Keratinocyte (primary cell): Measurements from ENCODE around the gene MOK. TPM values are rescaled to one million over a fixed set of nuclear protein-coding genes. Genes with fewer than 3 reads are reported as not detected.
"Not testable (repeated sequence)": the region's sequence is repeated elsewhere in the genome, so short reads cannot be mapped to it uniquely, and the experiment has no call there.

ENCODE experiments used
- DNase-seq: peaks from one replicate; pipeline ENCODE4 v3.0.0-alpha.2; 2011; ENCODE audit warnings: low read depth, missing footprints, low spot score
- FAIRE-seq: peaks from 2 replicates; lab custom pipeline; 2011; peaks lifted over from hg19 to GRCh38; lab: Jason Lieb, UNC
- H2AFZ ChIP-seq: 2 replicates; pipeline ENCODE4 v1.6.0; 2012; ENCODE audit warnings: low read length, control low read depth, inconsistent platforms; ENCODE audit not compliant: control insufficient read depth
- H3K27ac ChIP-seq: 2 replicates; pipeline ENCODE4 v1.5.1; 2011; ENCODE audit warnings: low read length; ENCODE audit not compliant: control insufficient read depth, insufficient read depth
- H3K27me3 ChIP-seq: 3 replicates; pipeline ENCODE4 v1.6.0; 2011; ENCODE audit warnings: low read length; ENCODE audit not compliant: control insufficient read depth, insufficient read depth; ENCODE audit errors: extremely low read depth
- H3K36me3 ChIP-seq, 2 experiments: 2 replicates in 1 of 2; 3 replicates in 1 of 2; pipeline ENCODE4 v1.5.1; 2011; ENCODE audit warnings: low read length in 2 of 2, mild to moderate bottlenecking in 1 of 2; ENCODE audit not compliant: control insufficient read depth in 2 of 2, insufficient read depth in 2 of 2; ENCODE audit errors: extremely low read depth in 1 of 2
- H3K4me1 ChIP-seq: 3 replicates; pipeline ENCODE4 v1.5.1; 2011; ENCODE audit warnings: low read length; ENCODE audit not compliant: control insufficient read depth, insufficient read depth; ENCODE audit errors: extremely low read depth
- H3K4me2 ChIP-seq: 3 replicates; pipeline ENCODE4 v1.6.0; 2011; ENCODE audit warnings: low read depth, low read length; ENCODE audit not compliant: control insufficient read depth, insufficient read depth; ENCODE audit errors: extremely low read depth
- H3K4me3 ChIP-seq, 3 experiments: fragments of 200-600 bp in 1 of 3; sonication (generic) in 1 of 3; 2 replicates in 2 of 3; 3 replicates in 1 of 3; pipeline ENCODE4 v1.5.1; 2011 to 2016; ENCODE audit warnings: low read length in 3 of 3, mild to moderate bottlenecking in 3 of 3, control low read depth in 2 of 3, inconsistent platforms in 1 of 3, low read depth in 1 of 3, mixed read lengths in 1 of 3, mixed run types in 1 of 3, moderate library complexity in 1 of 3; ENCODE audit not compliant: control insufficient read depth in 2 of 3, insufficient read depth in 2 of 3; ENCODE audit errors: extremely low read depth in 1 of 3
- H3K79me2 ChIP-seq: 2 replicates; pipeline ENCODE4 v1.6.0; 2012; ENCODE audit warnings: low read length; ENCODE audit not compliant: control insufficient read depth, insufficient read depth
- H3K9ac ChIP-seq: 3 replicates; pipeline ENCODE4 v1.6.0; 2011; ENCODE audit warnings: low read length; ENCODE audit not compliant: control insufficient read depth, insufficient read depth; ENCODE audit errors: extremely low read depth
- H3K9me1 ChIP-seq: 3 replicates; pipeline ENCODE4 v1.6.0; 2011; ENCODE audit warnings: low read length; ENCODE audit not compliant: control insufficient read depth, insufficient read depth; ENCODE audit errors: extremely low read depth
- H3K9me3 ChIP-seq: 2 replicates; pipeline ENCODE4 v1.5.1; 2012; ENCODE audit warnings: low read depth, low read length; ENCODE audit not compliant: control insufficient read depth
- H4K20me1 ChIP-seq: 3 replicates; pipeline ENCODE4 v1.6.0; 2011; ENCODE audit warnings: low read length; ENCODE audit not compliant: control insufficient read depth, insufficient read depth; ENCODE audit errors: extremely low read depth
- EZH2 ChIP-seq: IDR thresholded peaks from one replicate; pipeline ENCODE4 v1.6.1; 2012; ENCODE audit warnings: inconsistent platforms, mild to moderate bottlenecking, low read length, moderate library complexity
- dilution Hi-C: fragments of 300-500 bp; cut with MboI; formaldehyde crosslinking; loops from one replicate; pipeline ENCODE4 v1.7.0; 2020; ENCODE audit warnings: low sequenced_read_pairs; ENCODE audit not compliant: extremely low pct_ligation_motif_present
- polyA plus RNA-seq, 5 experiments: library from polyadenylated mRNA; depleted of rRNA in 3 of 5; stranded (reverse) in 3 of 5; stranded (forward) in 1 of 5; unstranded in 1 of 5; fragments of >200 nt; gene quantifications; 1 replicate in 1 of 5; 2 replicates in 3 of 5; 3 replicates in 1 of 5; pipeline versions ENCODE4 v1.2.1 to v1.2.3, GENCODE V29; 2011 to 2012; ENCODE audit warnings: missing spikeins in 2 of 5, low read depth in 1 of 5, low replicate concordance in 1 of 5
- TF ChIP-seq, protein P1 (sequence below), 3 experiments: IDR thresholded peaks in 1 of 3; conservative IDR thresholded peaks in 1 of 3; optimal IDR thresholded peaks in 1 of 3; 2 replicates in 2 of 3; 3 replicates in 1 of 3; pipeline versions ENCODE3 to v1.5.1; 2011; ENCODE audit warnings: low read length in 3 of 3, mild to moderate bottlenecking in 3 of 3, moderate library complexity in 2 of 3, control low read depth in 1 of 3, inconsistent platforms in 1 of 3; ENCODE audit not compliant: insufficient read depth in 2 of 3; ENCODE audit errors: extremely low read depth in 1 of 3

The MOK gene
- polyA plus RNA-seq, 1 donor (not counting 4 experiments of a cell fraction or from before 2014, with no cell fraction given): 38.1 TPM

DNA sequence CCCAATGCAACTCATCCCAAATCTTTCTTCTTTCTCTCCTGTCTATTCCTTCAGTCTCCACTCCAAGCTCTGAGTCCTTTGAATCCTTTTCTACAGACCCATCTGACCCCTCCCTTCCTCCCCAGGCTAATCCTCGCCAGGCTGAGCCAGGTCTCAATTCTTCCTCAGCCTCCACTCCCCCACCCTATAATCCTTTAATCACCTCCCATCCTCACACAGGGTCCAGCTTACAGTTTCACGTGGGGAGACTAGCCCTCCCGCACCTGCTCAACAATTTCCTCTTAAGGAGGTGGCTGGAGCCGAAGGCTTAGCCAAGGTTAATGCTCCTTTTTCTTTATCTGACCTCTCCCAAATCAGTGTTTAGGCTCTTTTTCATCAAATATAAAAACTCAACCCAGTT is 63.8 kb downstream of the MOK start:
- TF ChIP-seq, protein P1, sequence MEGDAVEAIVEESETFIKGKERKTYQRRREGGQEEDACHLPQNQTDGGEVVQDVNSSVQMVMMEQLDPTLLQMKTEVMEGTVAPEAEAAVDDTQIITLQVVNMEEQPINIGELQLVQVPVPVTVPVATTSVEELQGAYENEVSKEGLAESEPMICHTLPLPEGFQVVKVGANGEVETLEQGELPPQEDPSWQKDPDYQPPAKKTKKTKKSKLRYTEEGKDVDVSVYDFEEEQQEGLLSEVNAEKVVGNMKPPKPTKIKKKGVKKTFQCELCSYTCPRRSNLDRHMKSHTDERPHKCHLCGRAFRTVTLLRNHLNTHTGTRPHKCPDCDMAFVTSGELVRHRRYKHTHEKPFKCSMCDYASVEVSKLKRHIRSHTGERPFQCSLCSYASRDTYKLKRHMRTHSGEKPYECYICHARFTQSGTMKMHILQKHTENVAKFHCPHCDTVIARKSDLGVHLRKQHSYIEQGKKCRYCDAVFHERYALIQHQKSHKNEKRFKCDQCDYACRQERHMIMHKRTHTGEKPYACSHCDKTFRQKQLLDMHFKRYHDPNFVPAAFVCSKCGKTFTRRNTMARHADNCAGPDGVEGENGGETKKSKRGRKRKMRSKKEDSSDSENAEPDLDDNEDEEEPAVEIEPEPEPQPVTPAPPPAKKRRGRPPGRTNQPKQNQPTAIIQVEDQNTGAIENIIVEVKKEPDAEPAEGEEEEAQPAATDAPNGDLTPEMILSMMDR (optimal IDR thresholded peaks at IDR 0.05 in 1 of 3, IDR thresholded peaks at IDR 0.05 in 1 of 3, conservative IDR thresholded peaks at IDR 0.05 in 1 of 3; ENCODE audit: extremely low read depth in 1 of 3, insufficient read depth in 2 of 3, low read length in 3 of 3): no peak
- TF ChIP-seq EZH2: no peak
- no peaks in the 10 kb centered on the region for H3K36me3 ChIP-seq
- H3K4me3 ChIP-seq: no peak overlapping the region
- FAIRE-seq (no peak), DNase-seq (no peak)
- dilution Hi-C loops: no loop called here
- no peak overlapping the region for H2AFZ ChIP-seq
- H3K9me1 ChIP-seq: no peaks in the 10 kb centered on the region
- H3K9ac ChIP-seq: no peak overlapping the region
- H3K4me1 ChIP-seq: no peaks in the 10 kb centered on the region
- no peaks in the 10 kb centered on the region for H4K20me1 ChIP-seq
- H3K4me2 ChIP-seq: no peak overlapping the region
- no peaks in the 10 kb centered on the region for H3K9me3 ChIP-seq
- no peaks in the 10 kb centered on the region for H3K79me2 ChIP-seq
- no peaks in the 10 kb centered on the region for H3K27me3 ChIP-seq
- H3K27ac ChIP-seq: no peak overlapping the region

DNA sequence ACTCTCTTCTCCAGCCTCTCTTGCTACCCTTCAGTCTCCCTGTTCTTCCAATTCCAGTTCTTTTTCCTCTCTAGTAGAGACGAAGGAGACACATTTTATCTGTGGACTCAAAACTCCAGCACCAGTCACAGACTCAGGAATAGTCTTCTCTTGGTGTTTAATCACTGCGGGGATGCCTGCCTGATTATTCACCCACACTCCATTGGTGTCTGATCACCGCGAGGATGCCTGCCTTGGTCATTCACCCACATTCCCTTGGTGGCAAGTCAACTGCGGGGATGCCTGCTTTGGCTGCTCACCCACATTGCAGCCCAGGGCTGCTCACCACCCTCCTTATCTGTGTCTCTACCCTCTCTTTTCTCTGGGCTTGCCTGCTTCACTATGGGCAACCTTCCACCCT is 64.5 kb downstream of the MOK start:
- H3K4me1 ChIP-seq, H3K9ac ChIP-seq, H3K79me2 ChIP-seq, H3K4me2 ChIP-seq, H3K27ac ChIP-seq, H4K20me1 ChIP-seq, DNase-seq, H3K9me1 ChIP-seq, H3K36me3 ChIP-seq, H2AFZ ChIP-seq, H3K4me3 ChIP-seq, H3K9me3 ChIP-seq, H3K27me3 ChIP-seq, dilution Hi-C loops, FAIRE-seq: not testable (repeated sequence)

DNA sequence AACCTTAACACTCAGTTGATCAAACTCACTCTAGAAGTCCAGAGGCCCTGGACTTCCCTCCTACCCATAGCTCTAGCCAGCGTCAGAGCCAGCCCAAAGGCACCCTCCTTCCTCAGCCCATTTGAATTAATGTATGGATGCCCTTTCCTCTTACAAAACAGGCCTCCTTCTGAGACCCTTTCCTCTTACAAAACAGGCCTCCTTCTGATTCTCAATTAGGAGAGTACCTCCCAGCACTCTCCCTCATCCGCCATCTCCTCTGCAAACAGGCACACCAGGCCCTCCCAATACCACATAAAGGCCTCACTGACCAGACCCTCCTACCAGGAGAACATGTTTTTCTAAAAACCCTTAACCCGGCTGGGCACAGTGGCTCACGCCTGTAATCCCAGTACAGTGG is 65.7 kb downstream of the MOK start:
- Histone ChIP-seq H4K20me1 (no peaks in the 10 kb centered on the region), H3K4me2 (no peak overlapping the region), H3K9me1 (no peaks in the 10 kb centered on the region), H3K9ac (no peak overlapping the region), H3K4me1 (no peaks in the 10 kb centered on the region), H3K9me3 (no peaks in the 10 kb centered on the region), H3K79me2 (peaks cover 2% of the 10 kb centered on the region), H2AFZ (no peak overlapping the region), H3K4me3 (no peak overlapping the region), H3K36me3 (no peaks in the 10 kb centered on the region), H3K27ac (no peak overlapping the region), H3K27me3 (no peaks in the 10 kb centered on the region)
- TF ChIP-seq, protein P1 (optimal IDR thresholded peaks at IDR 0.05 in 1 of 3, IDR thresholded peaks at IDR 0.05 in 1 of 3, conservative IDR thresholded peaks at IDR 0.05 in 1 of 3; ENCODE audit: extremely low read depth in 1 of 3, insufficient read depth in 2 of 3, low read length in 3 of 3): no peak
- TF ChIP-seq EZH2: no peak
- dilution Hi-C loops: no loop called here
- FAIRE-seq (no peak), DNase-seq (no peak)
